ENCODE measurements around the gene VN1R5.
"Not testable (repeated sequence)": the region's sequence is repeated elsewhere in the genome, so short reads cannot be mapped to it uniquely, and the experiment has no call there.

Gene VN1R5

GRCh38 chr1:247255772-247256171 lies at the start of gene VN1R5:
Gene VN1R5 (plus strand): TSS chr1:247256072.
- not testable (repeated sequence) for FAIRE-seq

GRCh38 chr1:247209396-247209795 lies 46.5 kb upstream of the VN1R5 start:
- no peak for FAIRE-seq

- no peak for FAIRE-seq
These were observed 45.9 kb upstream of the VN1R5 start for GRCh38 chr1:247210062-247210375.

GRCh38 chr1:247210376-247211117 lies 45.3 kb upstream of the VN1R5 start:
- no peak for FAIRE-seq

GRCh38 chr1:247211339-247211738 lies 44.5 kb upstream of the VN1R5 start:
- FAIRE-seq = no peak

- no peak for FAIRE-seq
These were observed 43.9 kb upstream of the VN1R5 start for GRCh38 chr1:247212012-247212411.

GRCh38 chr1:247212627-247213617 lies 43.0 kb upstream of the VN1R5 start:
- FAIRE-seq = no peak

- FAIRE-seq = no peak
These were observed 39.6 kb upstream of the VN1R5 start for GRCh38 chr1:247216261-247216660.

- FAIRE-seq = no peak
These were observed 37.7 kb upstream of the VN1R5 start for GRCh38 chr1:247218121-247218651.

GRCh38 chr1:247220280-247220679 lies 35.6 kb upstream of the VN1R5 start:
- FAIRE-seq = not testable (repeated sequence)

GRCh38 chr1:247222840-247223239 lies 33.0 kb upstream of the VN1R5 start:
- FAIRE-seq = no peak

GRCh38 chr1:247224822-247225221 lies 31.1 kb upstream of the VN1R5 start:
- no peak for FAIRE-seq

GRCh38 chr1:247228133-247228532 lies 27.7 kb upstream of the VN1R5 start:
- FAIRE-seq = no peak

GRCh38 chr1:247241691-247242090 lies 14.2 kb upstream of the VN1R5 start:
- no peak for FAIRE-seq

- no peak for FAIRE-seq
These were observed 12.2 kb upstream of the VN1R5 start for GRCh38 chr1:247243524-247244137.

GRCh38 chr1:247246325-247247115 lies 9.4 kb upstream of the VN1R5 start:
- peak; percentile 62 for FAIRE-seq

- FAIRE-seq = no peak
These were observed 8.3 kb upstream of the VN1R5 start for GRCh38 chr1:247247568-247247967.

- FAIRE-seq = no peak
These were observed 10.2 kb downstream of the VN1R5 start for GRCh38 chr1:247266053-247266452.

GRCh38 chr1:247268390-247269045 lies 12.6 kb downstream of the VN1R5 start:
- FAIRE-seq = no peak

- no peak for FAIRE-seq
These were observed 13.3 kb downstream of the VN1R5 start for GRCh38 chr1:247269133-247269532.

GRCh38 chr1:247270003-247270402 lies 14.1 kb downstream of the VN1R5 start:
- no peak for FAIRE-seq

GRCh38 chr1:247273013-247273412 lies 17.1 kb downstream of the VN1R5 start:
- FAIRE-seq = no peak

All from colon (tissue), 2 donors.